Transverse colon (tissue), 4 donors: ENCODE data around the gene CYTIP. TPM values are rescaled to one million over a fixed set of nuclear protein-coding genes. Genes with fewer than 3 reads are reported as not detected.
A peak's percentile ranks its signal among the peaks of the same experiment; 100 is the strongest.

Experiments
- DNase-seq: peaks from one replicate; pipeline ENCODE4 v3.0.0-alpha.2; 2019
- H3K27ac ChIP-seq, 4 donors: fragments of 200-600 bp; sonication (generic); 2 replicates each; pipeline ENCODE4 v1.5.1; 2016 to 2018; ENCODE audit warnings: inconsistent platforms in 4 of 4
- H3K27me3 ChIP-seq: fragments of 200-600 bp; sonication (generic); 2 replicates; pipeline ENCODE4 v1.5.1; 2017; ENCODE audit warnings: inconsistent platforms
- H3K36me3 ChIP-seq, 4 donors: fragments of 200-600 bp; sonication (generic); 2 replicates each; pipeline ENCODE4 v1.5.1; 2017 to 2019; ENCODE audit warnings: inconsistent platforms in 4 of 4
- H3K4me1 ChIP-seq, 4 donors: fragments of 200-600 bp; sonication (generic); 2 replicates each; pipeline ENCODE4 v1.5.1; 2017 to 2020; ENCODE audit warnings: inconsistent platforms in 4 of 4
- H3K4me3 ChIP-seq, 4 donors: fragments of 200-600 bp; sonication (generic); 1 replicate in 1 of 4; 2 replicates in 3 of 4; pipeline versions ENCODE4 v1.5.1 to v1.6.1; 2017 to 2019; ENCODE audit warnings: inconsistent platforms in 4 of 4
- H3K9me3 ChIP-seq, 2 donors: fragments of 200-600 bp; sonication (generic); 2 replicates each; pipeline ENCODE4 v1.5.1; 2017 to 2019; ENCODE audit warnings: inconsistent platforms in 2 of 2
- EP300 ChIP-seq: sonication (generic); formaldehyde crosslinking; IDR thresholded peaks from one replicate; pipeline ENCODE4 v1.6.1; 2017; ENCODE audit warnings: antibody characterized with exemption, low read depth
- POLR2A ChIP-seq: fragments of 450-650 bp; IDR thresholded peaks from one replicate; pipeline ENCODE4 v1.6.1; 2016; ENCODE audit warnings: antibody characterized with exemption, mild to moderate bottlenecking, moderate library complexity
- POLR2AphosphoS5 ChIP-seq, 3 donors: sonication (generic); formaldehyde crosslinking; IDR thresholded peaks; one replicate each; pipeline ENCODE4 v1.6.1; 2016; ENCODE audit warnings: antibody characterized with exemption in 3 of 3
- WGBS, 2 donors: methylation state at CpG; one replicate each; pipeline ENCODE4 v1.1.5; 2018; ENCODE audit warnings: low coverage in 1 of 2; 5-methylcytosine and 5-hydroxymethylcytosine counted together
- in situ Hi-C, 4 donors: fragments of 200-750 bp; cut with MboI; loops; one replicate each; pipeline versions ENCODE4 v1.15.0 to v1.15.1; 2017; ENCODE audit warnings: low sequenced_read_pairs in 3 of 4, low pct_ligation_motif_present in 1 of 4, low pct_unique_long_range_greater_than_20kb in 1 of 4
- intact Hi-C: fragments of 100-400 bp; cut with DNase I; formaldehyde crosslinking; loops from one replicate; pipeline ENCODE4 v1.15.1; 2023; ENCODE audit warnings: low total_unique reads
- total RNA-seq, 4 donors: library from RNA; depleted of rRNA; stranded (reverse); fragments of >200 nt; gene quantifications; one replicate each; pipeline ENCODE4 v1.1.0, GENCODE V29; 2016
- TF ChIP-seq, protein P1 (sequence below), 5 experiments: fragments of 200-600 bp in 3 of 5; fragments of 450-650 bp in 2 of 5; sonication (generic) in 3 of 5; IDR thresholded peaks; 1 replicate in 2 of 5; 2 replicates in 3 of 5; pipeline ENCODE4 v1.5.1; 2016 to 2017; ENCODE audit warnings: antibody characterized with exemption in 5 of 5, inconsistent platforms in 3 of 5, mild to moderate bottlenecking in 2 of 5, moderate library complexity in 1 of 5

CYTIP gene
- total RNA-seq, 4 donors from 2014 or later, result 4.6 to 25.1 (median 5.8) TPM

DNA sequence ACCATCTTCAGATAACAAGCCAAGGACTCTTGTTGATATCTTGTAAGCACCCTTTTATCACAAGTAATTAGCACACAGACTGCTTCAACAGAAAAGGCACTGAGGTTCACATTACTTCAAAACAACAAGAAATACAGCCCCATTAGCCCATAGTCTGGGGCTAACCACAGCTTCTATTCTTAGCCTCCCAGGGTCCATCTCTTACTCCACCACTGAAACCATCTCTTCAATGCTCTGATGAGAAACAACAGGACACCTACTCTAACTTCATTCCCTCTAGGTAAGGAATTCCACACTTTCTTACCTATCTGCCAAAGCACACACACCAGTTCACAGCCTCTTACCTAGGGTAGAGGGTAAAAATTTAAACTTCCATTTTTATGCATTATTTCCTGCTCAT lies 26.4 kb upstream of the CYTIP start:
- Histone ChIP-seq H3K9me3 (no peaks in the 10 kb centered on the region), H3K27me3 (no peaks in the 10 kb centered on the region), H3K4me3 (no peak overlapping the region), H3K4me1 (no peaks in the 10 kb centered on the region), H3K36me3 (no peaks in the 10 kb centered on the region), H3K27ac (peak overlapping the region in 3 of 4 donors; percentile 48 to 71 (median 51))
- in situ Hi-C loops, result no loop called here
- intact Hi-C loops, result no loop called here
- TF ChIP-seq POLR2A (no peak), POLR2AphosphoS5 (IDR thresholded peaks at IDR 0.05) (no peak), EP300 (no peak)
- TF ChIP-seq, protein P1, sequence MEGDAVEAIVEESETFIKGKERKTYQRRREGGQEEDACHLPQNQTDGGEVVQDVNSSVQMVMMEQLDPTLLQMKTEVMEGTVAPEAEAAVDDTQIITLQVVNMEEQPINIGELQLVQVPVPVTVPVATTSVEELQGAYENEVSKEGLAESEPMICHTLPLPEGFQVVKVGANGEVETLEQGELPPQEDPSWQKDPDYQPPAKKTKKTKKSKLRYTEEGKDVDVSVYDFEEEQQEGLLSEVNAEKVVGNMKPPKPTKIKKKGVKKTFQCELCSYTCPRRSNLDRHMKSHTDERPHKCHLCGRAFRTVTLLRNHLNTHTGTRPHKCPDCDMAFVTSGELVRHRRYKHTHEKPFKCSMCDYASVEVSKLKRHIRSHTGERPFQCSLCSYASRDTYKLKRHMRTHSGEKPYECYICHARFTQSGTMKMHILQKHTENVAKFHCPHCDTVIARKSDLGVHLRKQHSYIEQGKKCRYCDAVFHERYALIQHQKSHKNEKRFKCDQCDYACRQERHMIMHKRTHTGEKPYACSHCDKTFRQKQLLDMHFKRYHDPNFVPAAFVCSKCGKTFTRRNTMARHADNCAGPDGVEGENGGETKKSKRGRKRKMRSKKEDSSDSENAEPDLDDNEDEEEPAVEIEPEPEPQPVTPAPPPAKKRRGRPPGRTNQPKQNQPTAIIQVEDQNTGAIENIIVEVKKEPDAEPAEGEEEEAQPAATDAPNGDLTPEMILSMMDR (IDR thresholded peaks at IDR 0.05), result no peak
- no peak for DNase-seq

DNA sequence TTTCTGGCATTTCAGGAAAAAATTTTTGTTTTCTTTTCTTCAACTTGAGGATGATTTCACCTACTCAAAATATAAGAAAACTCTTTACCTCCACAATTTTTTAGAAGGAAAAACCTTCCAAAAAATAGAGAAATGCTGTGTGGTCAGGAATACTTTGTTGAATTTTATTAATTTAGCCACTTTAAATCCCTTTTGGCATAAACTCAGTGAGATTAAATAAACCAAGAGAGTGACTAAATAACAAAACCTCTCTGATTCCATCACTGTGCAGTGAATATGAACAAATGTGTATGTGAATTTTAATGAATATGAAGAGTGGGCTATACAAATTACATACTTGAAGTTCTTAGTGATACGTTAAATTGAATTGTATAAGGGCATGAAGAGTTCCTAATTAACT lies 25.8 kb upstream of the CYTIP start:
- Histone ChIP-seq H3K27ac (peak overlapping the region; percentile 42 to 71 (median 50)), H3K36me3 (no peaks in the 10 kb centered on the region), H3K4me1 (no peaks in the 10 kb centered on the region), H3K4me3 (no peak overlapping the region), H3K9me3 (no peaks in the 10 kb centered on the region), H3K27me3 (no peaks in the 10 kb centered on the region)
- TF ChIP-seq EP300 (no peak), POLR2AphosphoS5 (IDR thresholded peaks at IDR 0.05) (no peak)
- 50 to 63% methylated on average over 1 of the region's 1 CpG for WGBS, 2 donors
- DNase-seq, result no peak
- intact Hi-C loops, result no loop called here
- in situ Hi-C loops, result no loop called here

DNA sequence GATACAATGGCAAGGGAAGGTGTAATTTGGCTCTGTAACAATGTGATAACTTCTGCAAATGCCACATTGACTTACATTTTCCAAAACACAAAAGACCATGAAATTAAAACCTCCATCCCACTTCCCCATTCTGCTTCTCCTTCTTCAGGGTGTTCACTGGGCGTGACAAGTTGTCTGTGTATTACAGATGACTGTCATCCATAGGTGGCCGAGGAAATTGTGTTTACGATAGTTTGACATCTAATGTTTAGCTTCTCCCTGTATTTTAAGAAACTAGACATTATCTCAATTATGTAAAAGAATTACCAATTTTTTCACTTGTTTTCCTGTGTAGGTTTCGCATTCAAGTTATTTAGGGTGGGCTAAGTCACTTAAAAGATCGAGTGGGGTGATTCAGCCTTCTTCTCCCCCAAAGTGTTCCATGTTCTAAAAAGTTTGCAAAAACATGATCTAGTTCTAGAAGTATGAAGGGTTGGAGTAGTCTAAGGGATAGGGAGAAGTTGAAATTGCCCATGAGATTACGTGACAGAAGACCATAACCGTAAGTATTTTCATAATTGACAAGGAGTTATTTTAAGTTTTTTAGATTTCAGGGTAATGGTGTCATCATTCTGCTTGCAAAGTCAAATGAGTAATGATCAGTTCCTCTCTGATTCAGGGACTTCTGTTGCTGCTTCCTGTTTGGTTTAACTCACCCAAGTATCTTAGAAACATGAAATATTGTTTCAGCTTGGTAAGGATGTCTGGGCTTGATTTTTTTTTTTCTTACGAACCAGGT lies 25.2 kb upstream of the CYTIP start:
- DNase-seq, result no peak
- Histone ChIP-seq H3K27ac (peak overlapping the region; percentile 40 to 71 (median 56)), H3K9me3 (no peaks in the 10 kb centered on the region), H3K27me3 (no peaks in the 10 kb centered on the region), H3K4me3 (no peak overlapping the region), H3K4me1 (no peaks in the 10 kb centered on the region), H3K36me3 (no peaks in the 10 kb centered on the region)
- WGBS, 2 donors, result 61 to 65% methylated on average over 7 to 8 of the region's 8 CpGs
- in situ Hi-C loops (no loop called here), intact Hi-C loops (no loop called here)
- TF ChIP-seq POLR2AphosphoS5 (IDR thresholded peaks at IDR 0.05), result peak in 1 of 3 donors; percentile 33
- TF ChIP-seq, protein P1 (IDR thresholded peaks at IDR 0.05), result no peak
- TF ChIP-seq EP300, result no peak
- peak; percentile 41 for TF ChIP-seq POLR2A

DNA sequence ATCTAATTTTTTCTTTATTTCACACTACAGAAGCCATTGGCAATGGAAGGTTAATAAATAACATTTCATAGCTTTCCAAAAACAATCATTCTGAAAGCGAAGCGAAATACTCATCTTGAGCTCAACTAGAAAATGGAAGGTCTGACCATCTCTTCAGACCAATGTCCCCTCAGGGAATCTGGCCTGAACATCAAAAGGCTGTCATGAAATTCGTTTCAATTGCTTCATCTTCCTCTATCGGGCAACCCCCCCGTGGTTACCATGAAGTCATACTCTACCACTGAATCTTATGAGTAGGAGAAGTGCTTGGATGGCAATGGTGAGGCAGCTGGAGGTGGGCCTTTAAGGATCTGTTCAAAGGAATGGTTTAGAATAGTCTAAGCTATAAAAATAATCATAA lies 22.9 kb upstream of the CYTIP start:
- intact Hi-C loops, result no loop called here
- WGBS, 2 donors, result 81 to 84% methylated on average over 3 to 5 of the region's 5 CpGs
- TF ChIP-seq EP300 (no peak), POLR2A (no peak), POLR2AphosphoS5 (IDR thresholded peaks at IDR 0.05) (no peak)
- TF ChIP-seq, protein P1 (IDR thresholded peaks at IDR 0.05), result no peak
- no peak for DNase-seq
- Histone ChIP-seq H3K36me3 (no peaks in the 10 kb centered on the region), H3K9me3 (no peaks in the 10 kb centered on the region), H3K27ac (no peak overlapping the region), H3K4me3 (no peak overlapping the region), H3K27me3 (no peaks in the 10 kb centered on the region), H3K4me1 (no peaks in the 10 kb centered on the region)
- in situ Hi-C loops, result no loop called here
